ENCODE measurements around the gene TTC19. TPM values are rescaled to one million over a fixed set of nuclear protein-coding genes. Genes with fewer than 3 reads are reported as not detected.

Gene TTC19
- total and polyA plus RNA-seq, 2 experiments from 2014 or later, result 76.5 to 115 TPM

Other genes with a start within 250 kb of the TTC19 start
- 10.5 and 12.2 TPM in 2 replicates for gene ADORA2B, start 54.7 kb upstream of the TTC19 start, total RNA-seq
- gene ADORA2B, start 54.7 kb upstream of the TTC19 start, polyA plus RNA-seq, result 11.6 and 16.2 TPM in 2 replicates
- 28.1 and 47.8 TPM in 2 replicates for gene ZSWIM7, start 120 bp upstream of the TTC19 start, total RNA-seq
- gene ZSWIM7, start 120 bp upstream of the TTC19 start, polyA plus RNA-seq, result 81.6 and 84.7 TPM in 2 replicates
- 91.4 and 119 TPM in 2 replicates for gene NCOR1, start 215.7 kb downstream of the TTC19 start, total RNA-seq
- gene NCOR1, start 215.7 kb downstream of the TTC19 start, polyA plus RNA-seq, result 109 and 139 TPM in 2 replicates
- gene PIGL, start 217.4 kb downstream of the TTC19 start, total RNA-seq, result 27.0 and 67.4 TPM in 2 replicates
- 28.8 and 49.6 TPM in 2 replicates for gene PIGL, start 217.4 kb downstream of the TTC19 start, polyA plus RNA-seq

Data from cardiac muscle cell (in vitro differentiated cells and primary cell).